Measurements from ENCODE around the gene FOSL2. TPM values are rescaled to one million over a fixed set of nuclear protein-coding genes. Genes with fewer than 3 reads are reported as not detected.

The FOSL2 gene
- total and polyA plus RNA-seq, 10 of the 15 experiments (the other 5 are each of a cell fraction or from before 2014, with no cell fraction given), result 0.05 to 1.3 (median 0.34) TPM

DNA sequence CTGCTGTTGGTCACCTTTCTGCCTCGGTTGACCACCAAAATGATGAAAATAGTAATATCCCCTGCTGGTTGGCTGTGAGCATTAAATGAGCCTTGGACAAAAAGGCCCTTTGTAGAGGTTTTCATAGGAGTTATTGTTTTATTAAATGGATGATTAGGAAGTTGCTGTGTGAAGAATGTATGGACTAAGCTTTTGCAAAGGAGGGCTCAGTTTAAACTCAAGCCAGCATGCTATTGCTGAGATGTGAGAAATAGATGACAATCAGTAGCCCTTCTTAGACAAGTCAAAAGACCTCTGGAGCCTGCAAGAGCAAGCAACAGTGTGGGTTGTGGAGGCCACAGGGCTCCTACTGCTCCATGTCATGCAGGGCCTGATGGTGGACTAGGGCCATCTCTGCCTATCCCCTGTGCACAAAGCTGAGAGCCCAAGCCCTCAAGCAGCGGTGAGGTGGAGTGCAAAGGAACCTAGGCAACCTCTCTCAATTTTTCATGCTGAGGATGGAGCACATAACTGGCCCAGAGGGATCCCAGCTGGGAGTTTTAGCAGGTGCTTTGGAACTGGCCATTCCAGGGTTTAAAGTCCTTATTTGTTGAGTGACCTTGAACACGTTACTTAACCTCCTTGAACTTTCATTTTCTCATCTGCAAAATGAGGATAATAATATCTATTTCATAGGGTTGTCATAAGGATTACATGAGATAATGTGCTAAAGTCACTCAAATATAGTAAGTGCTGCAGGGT lies 37.1 kb downstream of the FOSL2 start:
- DNase-seq (ENCODE audit: low read depth, low spot score) (no peak), ATAC-seq (no peak), FAIRE-seq (no peak)
- Histone ChIP-seq H3K9me3 (replicated peaks; ENCODE audit: control insufficient read depth, insufficient read depth, low read length) (no peaks in the 10 kb centered on the region; the same call in 2 of the 3 replicates), H3K9ac (ENCODE audit: control insufficient read depth, insufficient read depth, low read length) (no peak overlapping the region), H3K4me2 (ENCODE audit: control insufficient read depth, insufficient read depth) (no peak overlapping the region), H3K4me3 (no peak overlapping the region), H3K36me3 (ENCODE audit: control insufficient read depth in 2 of 2, insufficient read depth in 2 of 2, low read length in 1 of 2) (no peaks in the 10 kb centered on the region), H3K27me3 (replicated peaks in 1 of 2; ENCODE audit: control insufficient read depth in 2 of 2, insufficient read depth in 2 of 2, low read length in 1 of 2) (peaks cover 0 to 2% of the 10 kb centered on the region in 2 experiments; a peak in 3 of 4 replicates), H3K79me2 (ENCODE audit: control insufficient read depth, insufficient read depth, low read length) (no peaks in the 10 kb centered on the region), H2AFZ (ENCODE audit: control insufficient read depth, low read depth, low read length) (no peak overlapping the region), H4K20me1 (ENCODE audit: control insufficient read depth, insufficient read depth) (no peaks in the 10 kb centered on the region), H3K4me1 (ENCODE audit: control insufficient read depth, insufficient read depth, low read length) (no peaks in the 10 kb centered on the region), H3K27ac (ENCODE audit: control insufficient read depth, insufficient read depth) (no peak overlapping the region)
- ChIA-PET CTCF (no interaction called here), POLR2A (no interaction called here), SMC1A (ENCODE audit: uncharacterized antibody, unreplicated experiment) (no interaction called here), RAD21 (ENCODE audit: unreplicated experiment) (no interaction called here)
- in situ Hi-C loops (cut with MboI) (no loop called here), intact Hi-C loops (cut with micrococcal nuclease; ENCODE audit: unreplicated experiment) (no loop called here)
- 15% methylated on average over 3 of the region's 3 CpGs for WGBS (ENCODE audit: insufficient coverage, insufficient replicate concordance, low lambda C conversion rate, missing lambda C conversion rate)
- BruUV-seq (replicated peaks), result no TSS peak
- TF ChIP-seq CBX5 (IDR thresholded peaks at IDR 0.05; ENCODE audit: low read depth), result no peak
- TF ChIP-seq, protein P1, sequence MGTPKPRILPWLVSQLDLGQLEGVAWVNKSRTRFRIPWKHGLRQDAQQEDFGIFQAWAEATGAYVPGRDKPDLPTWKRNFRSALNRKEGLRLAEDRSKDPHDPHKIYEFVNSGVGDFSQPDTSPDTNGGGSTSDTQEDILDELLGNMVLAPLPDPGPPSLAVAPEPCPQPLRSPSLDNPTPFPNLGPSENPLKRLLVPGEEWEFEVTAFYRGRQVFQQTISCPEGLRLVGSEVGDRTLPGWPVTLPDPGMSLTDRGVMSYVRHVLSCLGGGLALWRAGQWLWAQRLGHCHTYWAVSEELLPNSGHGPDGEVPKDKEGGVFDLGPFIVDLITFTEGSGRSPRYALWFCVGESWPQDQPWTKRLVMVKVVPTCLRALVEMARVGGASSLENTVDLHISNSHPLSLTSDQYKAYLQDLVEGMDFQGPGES (IDR thresholded peaks at IDR 0.05), result no peak
- TF ChIP-seq, protein P2, sequence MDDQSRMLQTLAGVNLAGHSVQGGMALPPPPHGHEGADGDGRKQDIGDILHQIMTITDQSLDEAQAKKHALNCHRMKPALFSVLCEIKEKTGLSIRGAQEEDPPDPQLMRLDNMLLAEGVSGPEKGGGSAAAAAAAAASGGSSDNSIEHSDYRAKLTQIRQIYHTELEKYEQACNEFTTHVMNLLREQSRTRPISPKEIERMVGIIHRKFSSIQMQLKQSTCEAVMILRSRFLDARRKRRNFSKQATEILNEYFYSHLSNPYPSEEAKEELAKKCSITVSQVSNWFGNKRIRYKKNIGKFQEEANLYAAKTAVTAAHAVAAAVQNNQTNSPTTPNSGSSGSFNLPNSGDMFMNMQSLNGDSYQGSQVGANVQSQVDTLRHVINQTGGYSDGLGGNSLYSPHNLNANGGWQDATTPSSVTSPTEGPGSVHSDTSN (IDR thresholded peaks at IDR 0.05; ENCODE audit: insufficient replicate concordance, low read depth, low read length), result no peak

DNA sequence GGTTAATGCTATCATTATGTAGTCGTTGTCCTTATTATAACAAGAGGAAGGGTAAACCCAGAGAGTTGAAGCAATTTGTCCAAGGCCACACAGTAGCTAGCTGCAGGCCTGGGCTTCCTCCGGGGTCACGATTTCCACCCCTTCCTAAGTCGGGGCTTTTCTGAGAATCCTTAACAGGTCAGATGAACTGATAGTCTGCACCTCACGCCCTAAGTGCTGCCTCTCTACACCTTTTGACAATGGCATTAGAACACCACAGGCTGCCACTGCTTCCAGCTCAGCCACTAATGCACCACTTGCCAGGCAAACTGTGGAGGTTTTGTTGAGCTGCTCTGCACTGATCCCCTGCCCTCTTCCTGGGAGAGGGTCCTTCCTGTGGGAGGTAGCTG lies 37.7 kb downstream of the FOSL2 start:
- Histone ChIP-seq H2AFZ (ENCODE audit: control insufficient read depth, low read depth, low read length) (no peak overlapping the region), H3K9me3 (replicated peaks; ENCODE audit: control insufficient read depth, insufficient read depth, low read length) (no peaks in the 10 kb centered on the region; the same call in 2 of the 3 replicates), H3K9ac (ENCODE audit: control insufficient read depth, insufficient read depth, low read length) (no peak overlapping the region), H3K27me3 (replicated peaks in 1 of 2; ENCODE audit: control insufficient read depth in 2 of 2, insufficient read depth in 2 of 2, low read length in 1 of 2) (peaks cover 0 to 2% of the 10 kb centered on the region in 2 experiments; a peak in 2 of 4 replicates), H3K36me3 (ENCODE audit: control insufficient read depth in 2 of 2, insufficient read depth in 2 of 2, low read length in 1 of 2) (no peaks in the 10 kb centered on the region), H3K27ac (ENCODE audit: control insufficient read depth, insufficient read depth) (no peak overlapping the region), H3K4me3 (no peak overlapping the region), H4K20me1 (ENCODE audit: control insufficient read depth, insufficient read depth) (no peaks in the 10 kb centered on the region), H3K4me1 (ENCODE audit: control insufficient read depth, insufficient read depth, low read length) (no peaks in the 10 kb centered on the region), H3K79me2 (ENCODE audit: control insufficient read depth, insufficient read depth, low read length) (no peaks in the 10 kb centered on the region), H3K4me2 (ENCODE audit: control insufficient read depth, insufficient read depth) (no peak overlapping the region)
- no peak for DNase-seq (ENCODE audit: low read depth, low spot score)
- CTCF ChIA-PET, result interaction anchor here (1.0 kb wide), 1 partner anchor 11 kb away, joined by 3 read pairs; no protein-coding TSS in a partner anchor
- in situ Hi-C loops (cut with MboI), result no loop called here
- intact Hi-C loops (cut with micrococcal nuclease; ENCODE audit: unreplicated experiment), result no loop called here
- BruUV-seq (replicated peaks), result no TSS peak
- 33% methylated on average over 5 of the region's 5 CpGs for WGBS (ENCODE audit: insufficient coverage, insufficient replicate concordance, low lambda C conversion rate, missing lambda C conversion rate)
- FAIRE-seq, result no peak
- RAD21 ChIA-PET (ENCODE audit: unreplicated experiment), result no interaction called here
- POLR2A ChIA-PET, result interaction anchor here (0.6 kb wide), 1 partner anchor 742 kb away, joined by 3 read pairs; no protein-coding TSS in a partner anchor
- ATAC-seq, result no peak
- SMC1A ChIA-PET (ENCODE audit: uncharacterized antibody, unreplicated experiment), result no interaction called here
- TF ChIP-seq TBL1XR1 (IDR thresholded peaks at IDR 0.05; ENCODE audit: low read depth, low read length) (no peak), WRNIP1 (IDR thresholded peaks at IDR 0.05; ENCODE audit: borderline replicate concordance, low read depth, low read length) (no peak), NFXL1 (IDR thresholded peaks at IDR 0.05; ENCODE audit: borderline replicate concordance) (no peak)
- TF ChIP-seq, protein P3, sequence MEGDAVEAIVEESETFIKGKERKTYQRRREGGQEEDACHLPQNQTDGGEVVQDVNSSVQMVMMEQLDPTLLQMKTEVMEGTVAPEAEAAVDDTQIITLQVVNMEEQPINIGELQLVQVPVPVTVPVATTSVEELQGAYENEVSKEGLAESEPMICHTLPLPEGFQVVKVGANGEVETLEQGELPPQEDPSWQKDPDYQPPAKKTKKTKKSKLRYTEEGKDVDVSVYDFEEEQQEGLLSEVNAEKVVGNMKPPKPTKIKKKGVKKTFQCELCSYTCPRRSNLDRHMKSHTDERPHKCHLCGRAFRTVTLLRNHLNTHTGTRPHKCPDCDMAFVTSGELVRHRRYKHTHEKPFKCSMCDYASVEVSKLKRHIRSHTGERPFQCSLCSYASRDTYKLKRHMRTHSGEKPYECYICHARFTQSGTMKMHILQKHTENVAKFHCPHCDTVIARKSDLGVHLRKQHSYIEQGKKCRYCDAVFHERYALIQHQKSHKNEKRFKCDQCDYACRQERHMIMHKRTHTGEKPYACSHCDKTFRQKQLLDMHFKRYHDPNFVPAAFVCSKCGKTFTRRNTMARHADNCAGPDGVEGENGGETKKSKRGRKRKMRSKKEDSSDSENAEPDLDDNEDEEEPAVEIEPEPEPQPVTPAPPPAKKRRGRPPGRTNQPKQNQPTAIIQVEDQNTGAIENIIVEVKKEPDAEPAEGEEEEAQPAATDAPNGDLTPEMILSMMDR (IDR thresholded peaks at IDR 0.05 in 2 of 3, conservative IDR thresholded peaks at IDR 0.05 in 1 of 3; ENCODE audit: control insufficient read depth in 2 of 3, extremely low read depth in 1 of 3, insufficient read depth in 1 of 3, low read depth in 3 of 3, low read length in 3 of 3), result no peak

Measured in GM12878 (cell line).